Smooth muscle cell (in vitro differentiated cells): ENCODE results near the gene VDAC1. TPM values are rescaled to one million over a fixed set of nuclear protein-coding genes. Genes with fewer than 3 reads are reported as not detected.

Experiments used
- DNase-seq: peaks from one replicate; lab custom pipeline; 2025; ENCODE audit not compliant: unreplicated experiment; lab: John Stamatoyannopoulos, UW
- H2AFZ ChIP-seq: fragments of 200-600 bp; sonication (generic); 2 replicates; pipeline ENCODE4 v1.6.0; 2016; ENCODE audit warnings: antibody characterized with exemption, low read depth, mild to moderate bottlenecking
- H3F3A ChIP-seq: fragments of 200-600 bp; sonication (generic); 2 replicates; pipeline ENCODE4 v1.6.0; 2017; ENCODE audit warnings: antibody characterized with exemption, low read depth
- H3K27ac ChIP-seq: fragments of 200-600 bp; sonication (generic); 2 replicates; pipeline ENCODE4 v1.5.1; 2016; ENCODE audit warnings: low read depth, mild to moderate bottlenecking
- H3K27me3 ChIP-seq: fragments of 200-600 bp; sonication (generic); 2 replicates; pipeline ENCODE4 v1.6.1; 2016; ENCODE audit warnings: low read depth, mild to moderate bottlenecking
- H3K36me3 ChIP-seq: fragments of 200-600 bp; sonication (generic); 2 replicates; pipeline ENCODE4 v1.5.1; 2016; ENCODE audit warnings: low read depth
- H3K4me1 ChIP-seq: fragments of 200-600 bp; sonication (generic); 2 replicates; pipeline ENCODE4 v1.5.1; 2016; ENCODE audit warnings: low read depth
- H3K4me2 ChIP-seq: fragments of 200-600 bp; sonication (generic); 2 replicates; pipeline ENCODE4 v1.6.0; 2016; ENCODE audit warnings: mild to moderate bottlenecking
- H3K4me3 ChIP-seq: fragments of 200-600 bp; sonication (generic); 2 replicates; pipeline ENCODE4 v1.5.1; 2016; ENCODE audit warnings: mild to moderate bottlenecking
- H3K79me2 ChIP-seq: fragments of 200-600 bp; sonication (generic); 2 replicates; pipeline ENCODE4 v1.6.0; 2016; ENCODE audit warnings: low read depth, mild to moderate bottlenecking
- H3K9ac ChIP-seq: fragments of 200-600 bp; sonication (generic); 2 replicates; pipeline ENCODE4 v1.6.0; 2016; ENCODE audit warnings: low read depth
- H3K9me3 ChIP-seq: fragments of 200-600 bp; sonication (generic); replicated peaks from 2 replicates; pipeline ENCODE4 v1.5.1; 2016; ENCODE audit warnings: low read depth
- H4K20me1 ChIP-seq: fragments of 200-600 bp; sonication (generic); 2 replicates; pipeline ENCODE4 v1.6.0; 2016; ENCODE audit warnings: low read depth
- WGBS: methylation state at CpG from one replicate; pipeline ENCODE4 v1.1.7; 2016; ENCODE audit warnings: low lambda C conversion rate; 5-methylcytosine and 5-hydroxymethylcytosine counted together
- polyA plus RNA-seq: library from polyadenylated mRNA; unstranded; fragments of >200 nt; fragmentation: Nextera tagmentation; extraction: Ambion mirVana; gene quantifications from 2 replicates; pipeline ENCODE4 v1.2.1, GENCODE V29; 2016
- total RNA-seq: library from RNA; depleted of rRNA; stranded (reverse); fragments of >200 nt; gene quantifications from 2 replicates; pipeline ENCODE4 v1.2.3, GENCODE V29; 2014
- TF ChIP-seq, protein P1 (sequence below): fragments of 200-600 bp; sonication (generic); IDR thresholded peaks from 2 replicates; pipeline ENCODE4 v1.5.1; 2017; ENCODE audit warnings: borderline replicate concordance, mild to moderate bottlenecking, antibody characterized with exemption; ENCODE audit not compliant: insufficient read depth, poor library complexity, severe bottlenecking

VDAC1 gene
- total and polyA plus RNA-seq, 2 experiments from 2014 or later = 221 to 252 TPM

DNA sequence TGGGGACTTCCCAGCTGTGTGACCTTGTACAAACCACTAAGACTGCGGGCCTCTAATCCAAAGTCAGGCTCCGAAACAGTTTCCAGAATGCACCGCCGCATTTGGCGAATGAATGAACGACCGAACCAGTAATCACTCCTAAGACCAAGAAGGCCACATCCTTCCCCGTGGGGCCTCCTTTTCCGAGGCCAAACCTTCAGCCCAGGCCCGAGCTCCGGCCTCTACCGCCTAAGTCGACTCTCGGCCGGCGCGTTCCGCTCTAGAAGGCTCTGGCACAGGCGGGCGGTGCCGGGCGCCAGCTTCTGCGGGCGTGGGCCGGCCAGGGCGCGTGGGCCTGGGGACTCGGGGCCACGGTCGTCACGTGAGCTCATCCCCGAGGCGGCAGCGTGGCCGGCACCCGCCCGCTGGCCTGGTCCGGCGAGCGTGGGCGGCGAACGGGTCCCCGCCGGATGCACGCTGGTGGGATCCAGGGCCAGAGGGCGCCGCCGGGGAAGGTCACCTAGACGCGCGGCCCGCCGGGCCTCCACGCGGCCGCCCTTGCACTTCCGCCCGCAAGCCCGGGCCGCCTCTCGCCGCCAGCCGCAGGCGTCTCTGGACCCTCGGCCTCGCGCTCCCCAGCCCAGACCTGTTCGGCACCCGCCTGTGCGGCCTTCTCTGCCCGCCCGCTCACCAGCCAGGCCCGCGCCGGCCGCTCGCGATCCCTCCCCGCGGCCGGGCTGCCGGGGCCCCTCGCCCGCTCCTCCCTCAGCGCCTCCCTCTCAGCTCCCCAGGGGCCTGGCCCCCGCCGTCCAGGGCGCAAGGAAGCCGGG lies 754 bp downstream of the VDAC1 start:
- TF ChIP-seq, protein P1, sequence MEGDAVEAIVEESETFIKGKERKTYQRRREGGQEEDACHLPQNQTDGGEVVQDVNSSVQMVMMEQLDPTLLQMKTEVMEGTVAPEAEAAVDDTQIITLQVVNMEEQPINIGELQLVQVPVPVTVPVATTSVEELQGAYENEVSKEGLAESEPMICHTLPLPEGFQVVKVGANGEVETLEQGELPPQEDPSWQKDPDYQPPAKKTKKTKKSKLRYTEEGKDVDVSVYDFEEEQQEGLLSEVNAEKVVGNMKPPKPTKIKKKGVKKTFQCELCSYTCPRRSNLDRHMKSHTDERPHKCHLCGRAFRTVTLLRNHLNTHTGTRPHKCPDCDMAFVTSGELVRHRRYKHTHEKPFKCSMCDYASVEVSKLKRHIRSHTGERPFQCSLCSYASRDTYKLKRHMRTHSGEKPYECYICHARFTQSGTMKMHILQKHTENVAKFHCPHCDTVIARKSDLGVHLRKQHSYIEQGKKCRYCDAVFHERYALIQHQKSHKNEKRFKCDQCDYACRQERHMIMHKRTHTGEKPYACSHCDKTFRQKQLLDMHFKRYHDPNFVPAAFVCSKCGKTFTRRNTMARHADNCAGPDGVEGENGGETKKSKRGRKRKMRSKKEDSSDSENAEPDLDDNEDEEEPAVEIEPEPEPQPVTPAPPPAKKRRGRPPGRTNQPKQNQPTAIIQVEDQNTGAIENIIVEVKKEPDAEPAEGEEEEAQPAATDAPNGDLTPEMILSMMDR = no peak
- 1% methylated on average over 75 of the region's 90 CpGs for WGBS
- Histone ChIP-seq H3K79me2 (peaks cover 51% of the 10 kb centered on the region), H3K9me3 (no peaks in the 10 kb centered on the region), H3K27me3 (no peaks in the 10 kb centered on the region), H3K4me1 (peaks cover 20% of the 10 kb centered on the region), H3K36me3 (no peaks in the 10 kb centered on the region), H2AFZ (peak overlapping the region; percentile 91), H3K4me3 (peak overlapping the region; percentile 95), H3F3A (no peaks in the 10 kb centered on the region), H4K20me1 (peaks cover 50% of the 10 kb centered on the region), H3K27ac (peak overlapping the region; percentile 94), H3K9ac (peak overlapping the region; percentile 95), H3K4me2 (peak overlapping the region; percentile 97)
- DNase-seq = peak; percentile 71

DNA sequence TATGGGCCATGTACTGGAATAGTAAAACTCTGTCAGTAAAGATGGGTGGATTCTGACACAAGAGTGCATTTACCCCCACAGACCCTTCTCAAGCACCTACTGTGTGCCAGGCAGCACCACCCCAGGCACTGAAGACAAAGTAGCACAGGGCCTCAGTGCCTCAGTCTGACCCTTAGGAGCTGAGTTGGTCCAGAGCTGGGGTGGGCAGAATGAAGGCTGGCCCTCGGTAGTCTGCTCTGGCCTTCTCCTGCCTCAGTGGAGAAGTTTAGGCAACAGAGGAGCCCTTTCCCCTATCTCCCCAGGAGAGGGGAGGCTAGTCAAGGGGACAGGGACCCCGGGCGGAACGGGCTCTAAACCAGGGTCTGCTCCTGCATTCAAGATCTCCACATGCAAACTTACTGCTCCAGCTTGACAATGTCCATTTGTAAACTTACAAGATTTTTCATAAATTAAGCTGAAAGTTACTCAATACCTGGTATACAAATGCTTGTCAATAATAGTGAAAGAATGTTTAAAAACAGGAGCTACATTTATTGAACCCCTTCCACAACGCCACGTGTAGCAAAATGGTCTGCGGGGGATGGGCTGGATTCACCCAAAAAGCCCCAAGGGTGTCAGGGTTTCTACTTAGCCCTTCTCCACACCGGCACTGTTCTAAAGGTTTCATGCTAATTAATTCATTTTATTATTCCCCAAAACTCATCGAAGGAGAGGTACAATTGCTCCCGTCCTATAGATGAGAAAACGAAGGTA lies 1.5 kb downstream of the VDAC1 start:
- Histone ChIP-seq H3K4me3 (peak overlapping the region; percentile 95), H4K20me1 (peaks cover 57% of the 10 kb centered on the region), H3K79me2 (peaks cover 58% of the 10 kb centered on the region), H2AFZ (no peak overlapping the region), H3K9ac (peak overlapping the region; percentile 95), H3K9me3 (no peaks in the 10 kb centered on the region), H3K27me3 (no peaks in the 10 kb centered on the region), H3K27ac (peak overlapping the region; percentile 94), H3K4me1 (peaks cover 18% of the 10 kb centered on the region), H3F3A (no peaks in the 10 kb centered on the region), H3K4me2 (peak overlapping the region; percentile 97), H3K36me3 (no peaks in the 10 kb centered on the region)
- DNase-seq = no peak
- 12% methylated on average over 11 of the region's 11 CpGs for WGBS
- TF ChIP-seq, protein P1 = no peak

DNA sequence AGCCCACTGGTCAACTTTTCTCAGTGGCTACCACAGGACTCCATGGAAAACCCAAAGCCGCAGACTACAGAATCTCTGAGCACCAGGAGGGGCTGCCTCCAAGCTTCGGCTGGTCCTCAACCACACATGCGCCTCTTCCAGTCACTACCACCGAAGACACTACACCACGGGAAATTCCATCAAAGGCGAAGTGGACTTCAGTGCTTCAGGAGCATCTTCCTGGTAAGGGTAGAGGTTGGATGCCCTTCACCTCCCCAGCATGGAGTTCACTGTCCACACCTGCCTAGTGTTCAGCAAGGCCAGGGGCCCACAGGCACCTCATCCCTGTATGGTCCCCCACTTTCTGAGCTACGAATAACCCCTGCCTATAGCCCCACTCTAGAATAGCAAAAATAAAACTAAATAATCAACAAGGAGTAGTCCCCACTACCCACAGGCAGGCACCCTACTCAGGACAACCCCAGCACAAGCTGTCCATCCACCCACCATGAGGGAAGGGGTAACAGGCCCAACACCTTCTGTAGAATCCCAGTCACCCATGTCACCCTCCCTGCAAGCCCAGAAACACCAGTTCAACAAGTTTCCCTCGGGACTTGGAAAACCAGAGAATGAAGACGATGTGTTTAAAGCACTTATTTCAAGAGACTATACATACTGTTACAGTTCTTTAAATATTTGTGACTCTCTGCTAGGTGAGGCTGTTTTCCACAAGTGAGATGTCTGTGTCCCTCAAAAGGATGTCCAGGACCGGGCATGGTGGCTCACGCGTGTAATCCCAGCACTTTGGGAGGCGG lies 2.6 kb downstream of the VDAC1 start:
- H3K9ac ChIP-seq = no peak overlapping the region
- H3K4me3 ChIP-seq = peak overlapping the region; percentile 95
- TF ChIP-seq, protein P1 = no peak

More for the DNA sequence above, 2.6 kb downstream of the VDAC1 start:
- H3K27ac ChIP-seq = peak overlapping the region; percentile 94
- peak overlapping the region; percentile 97 for H3K4me2 ChIP-seq
- H3K9me3 ChIP-seq = no peaks in the 10 kb centered on the region
- DNase-seq = no peak
- H4K20me1 ChIP-seq = peaks cover 68% of the 10 kb centered on the region
- no peak overlapping the region for H2AFZ ChIP-seq
- no peaks in the 10 kb centered on the region for H3K36me3 ChIP-seq
- WGBS = 87% methylated on average over 13 of the region's 13 CpGs
- H3K27me3 ChIP-seq = no peaks in the 10 kb centered on the region
- H3K4me1 ChIP-seq = peaks cover 9% of the 10 kb centered on the region
- no peaks in the 10 kb centered on the region for H3F3A ChIP-seq
- H3K79me2 ChIP-seq = peaks cover 70% of the 10 kb centered on the region
